Astrocyte (in vitro differentiated cells and primary cell): ENCODE measurements around the gene MIOS. TPM values are rescaled to one million over a fixed set of nuclear protein-coding genes. Genes with fewer than 3 reads are reported as not detected.
"Not testable (repeated sequence)": the region's sequence is repeated elsewhere in the genome, so short reads cannot be mapped to it uniquely, and the experiment has no call there.

Experiments used
- DNase-seq: peaks from one replicate; pipeline ENCODE4 v3.0.0-alpha.2; 2010; ENCODE audit warnings: low read depth
- FAIRE-seq: peaks from 2 replicates; lab custom pipeline; 2011; peaks lifted over from hg19 to GRCh38; lab: Jason Lieb, UNC
- H2AFZ ChIP-seq: 2 replicates; pipeline ENCODE4 v1.6.0; 2012; ENCODE audit warnings: low read depth, low read length, inconsistent platforms
- H3K27ac ChIP-seq: 2 replicates; pipeline ENCODE4 v1.5.1; 2011; ENCODE audit warnings: low read depth, low read length, inconsistent platforms
- H3K27me3 ChIP-seq: 2 replicates; pipeline ENCODE4 v1.6.0; 2011; ENCODE audit warnings: low read length, inconsistent platforms; ENCODE audit not compliant: insufficient read depth
- H3K36me3 ChIP-seq: 2 replicates; pipeline ENCODE4 v1.5.1; 2011; ENCODE audit warnings: low read length, inconsistent platforms; ENCODE audit not compliant: insufficient read depth
- H3K4me1 ChIP-seq: 2 replicates; pipeline ENCODE4 v1.5.1; 2011; ENCODE audit warnings: low read length, inconsistent platforms; ENCODE audit not compliant: insufficient read depth
- H3K4me2 ChIP-seq: 2 replicates; pipeline ENCODE4 v1.6.0; 2012; ENCODE audit warnings: low read length, inconsistent platforms
- H3K4me3 ChIP-seq: 2 replicates; pipeline ENCODE4 v1.5.1; 2011; ENCODE audit warnings: low read depth, mild to moderate bottlenecking, low read length, inconsistent platforms; ENCODE audit not compliant: insufficient read depth
- H3K79me2 ChIP-seq: 2 replicates; pipeline ENCODE4 v1.6.0; 2012; ENCODE audit warnings: mild to moderate bottlenecking, low read length, inconsistent platforms; ENCODE audit not compliant: insufficient read depth
- H3K9ac ChIP-seq: 2 replicates; pipeline ENCODE4 v1.6.0; 2012; ENCODE audit warnings: mild to moderate bottlenecking, low read length, inconsistent platforms
- H3K9me3 ChIP-seq: 2 replicates; pipeline ENCODE4 v1.5.1; 2012; ENCODE audit warnings: low read depth, mild to moderate bottlenecking, low read length, inconsistent platforms; ENCODE audit not compliant: insufficient read depth
- H4K20me1 ChIP-seq: 2 replicates; pipeline ENCODE4 v1.6.0; 2012; ENCODE audit warnings: low read length, inconsistent platforms; ENCODE audit not compliant: insufficient read depth
- H3K27ac Mint-ChIP-seq: one replicate; pipeline ENCODE4 v1.8.0; 2021; ENCODE audit warnings: mild to moderate bottlenecking, mixed read lengths; ENCODE audit not compliant: unreplicated experiment
- H3K27me3 Mint-ChIP-seq: one replicate; pipeline ENCODE4 v1.8.0; 2021; ENCODE audit warnings: low read depth, mixed read lengths; ENCODE audit not compliant: unreplicated experiment
- H3K36me3 Mint-ChIP-seq: one replicate; pipeline ENCODE4 v1.8.0; 2021; ENCODE audit warnings: low read depth, mixed read lengths; ENCODE audit not compliant: unreplicated experiment
- H3K4me1 Mint-ChIP-seq: one replicate; pipeline ENCODE4 v1.8.0; 2021; ENCODE audit warnings: low read depth, mixed read lengths; ENCODE audit not compliant: unreplicated experiment
- H3K4me3 Mint-ChIP-seq: one replicate; pipeline ENCODE4 v1.8.0; 2021; ENCODE audit warnings: mild to moderate bottlenecking, moderate library complexity, mixed read lengths; ENCODE audit not compliant: unreplicated experiment
- H3K9me3 Mint-ChIP-seq: one replicate; pipeline ENCODE4 v1.8.0; 2021; ENCODE audit warnings: mild to moderate bottlenecking, mixed read lengths; ENCODE audit not compliant: unreplicated experiment
- CTCF ChIP-seq: IDR thresholded peaks from 2 replicates; pipeline ENCODE4 v1.5.1; 2011; ENCODE audit warnings: low read depth, mild to moderate bottlenecking, inconsistent platforms, low read length, moderate library complexity; ENCODE audit not compliant: insufficient read depth
- EZH2 ChIP-seq: IDR thresholded peaks from 2 replicates; pipeline ENCODE4 v1.6.1; 2012; ENCODE audit warnings: mild to moderate bottlenecking, low read length, inconsistent platforms; ENCODE audit not compliant: insufficient read depth
- total RNA-seq: library from RNA; stranded (reverse); gene quantifications from 2 replicates; pipeline ENCODE4 v1.2.1, GENCODE V29; 2021

The MIOS gene
- total RNA-seq, 1 donor from 2014 or later, result 16.4 TPM

DNA sequence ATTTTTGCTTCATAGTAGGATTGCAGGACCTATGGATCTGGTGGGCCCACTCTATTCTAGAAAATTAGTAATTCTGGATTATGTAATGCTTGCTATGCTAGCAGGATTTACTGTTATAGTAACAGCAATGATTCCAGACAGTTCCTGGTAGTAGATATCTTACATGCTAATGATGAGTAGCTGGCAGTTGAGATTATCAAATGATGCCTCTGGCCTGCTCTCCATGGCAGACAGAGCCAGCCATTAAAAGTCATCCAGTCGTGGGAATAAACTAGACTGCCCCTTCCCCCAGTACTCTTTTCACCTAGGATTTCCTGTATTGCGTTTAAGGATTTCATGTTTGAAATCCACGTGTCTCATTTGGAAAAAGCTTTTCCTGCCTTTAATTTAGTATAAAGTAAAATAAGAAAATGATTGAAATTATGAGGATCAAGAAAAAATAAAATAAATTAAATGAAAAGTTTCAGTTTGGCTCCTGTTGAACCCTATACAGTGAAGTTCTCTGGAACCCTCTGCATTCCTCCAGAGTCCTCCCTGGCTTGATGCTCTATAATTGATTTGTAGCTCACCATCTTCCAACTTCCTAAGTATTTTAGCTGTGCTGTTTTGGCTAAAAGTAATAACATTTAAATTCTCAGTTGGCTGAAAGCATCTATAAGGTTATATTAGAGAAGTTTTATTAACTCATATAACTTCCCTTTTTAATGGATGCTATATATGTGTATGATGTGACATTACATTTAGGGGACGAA lies 88.5 kb downstream of the MIOS start:
- no peaks in the 10 kb centered on the region for H3K4me1 Mint-ChIP-seq
- no peak overlapping the region for H3K27ac ChIP-seq

DNA sequence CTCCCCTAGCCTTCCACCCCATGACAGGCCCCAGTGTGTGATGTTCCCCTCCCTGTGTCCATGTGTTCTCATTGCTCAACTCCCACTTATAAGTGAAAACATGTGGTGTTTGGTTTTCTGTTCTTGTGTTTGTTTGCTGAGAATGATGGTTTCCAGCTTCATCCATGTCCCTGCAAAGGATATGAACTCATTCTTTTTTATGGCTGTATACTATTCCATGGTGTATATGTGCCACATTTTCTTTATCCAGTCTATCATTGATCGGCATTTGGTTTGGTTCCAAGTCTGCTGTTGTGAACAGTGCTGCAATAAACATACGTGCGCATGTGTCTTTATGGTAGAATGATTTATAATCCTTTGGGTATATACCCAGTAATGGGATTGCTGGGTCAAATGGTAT lies 89.8 kb downstream of the MIOS start:
- not testable (repeated sequence) for H3K27me3 Mint-ChIP-seq, H3K9ac ChIP-seq, H3K36me3 Mint-ChIP-seq, H4K20me1 ChIP-seq, H3K4me1 Mint-ChIP-seq, FAIRE-seq, H3K4me3 Mint-ChIP-seq, H3K4me3 ChIP-seq, H3K4me1 ChIP-seq, DNase-seq, H3K9me3 ChIP-seq, H3K27ac ChIP-seq, H3K79me2 ChIP-seq, H2AFZ ChIP-seq, H3K27ac Mint-ChIP-seq, H3K4me2 ChIP-seq, H3K36me3 ChIP-seq, H3K27me3 ChIP-seq
- H3K9me3 Mint-ChIP-seq, result peaks cover 15% of the 10 kb centered on the region

More for the DNA sequence above, 88.5 kb downstream of the MIOS start:
- Mint-ChIP-seq H3K27ac (no peak overlapping the region), H3K9me3 (peaks cover 15% of the 10 kb centered on the region), H3K36me3 (peaks cover 2% of the 10 kb centered on the region), H3K4me3 (no peak overlapping the region), H3K27me3 (no peaks in the 10 kb centered on the region)
- no peaks in the 10 kb centered on the region for H3K36me3 ChIP-seq
- H3K27me3 ChIP-seq, result no peaks in the 10 kb centered on the region
- H3K9ac ChIP-seq, result no peak overlapping the region
- H3K79me2 ChIP-seq, result peaks cover 3% of the 10 kb centered on the region
- no peak overlapping the region for H2AFZ ChIP-seq
- H3K4me2 ChIP-seq, result no peak overlapping the region
- no peak overlapping the region for H3K4me3 ChIP-seq
- H3K4me1 ChIP-seq, result no peaks in the 10 kb centered on the region
- TF ChIP-seq EZH2, result no peak
- TF ChIP-seq CTCF, result no peak
- peaks cover 8% of the 10 kb centered on the region for H4K20me1 ChIP-seq
- no peaks in the 10 kb centered on the region for H3K9me3 ChIP-seq
- FAIRE-seq (no peak), DNase-seq (no peak)

Other genes with a start within 250 kb of the MIOS start
- 0.11 TPM in 1 of 2 replicates, not detected in the other for gene COL28A1, start 31.0 kb upstream of the MIOS start, total RNA-seq
- 9.3 TPM in 2 replicates for gene UMAD1, start 73.9 kb downstream of the MIOS start, total RNA-seq
- 14.6 and 17.7 TPM in 2 replicates for gene RPA3, start 151.7 kb downstream of the MIOS start, total RNA-seq